ENCODE results near the gene FGD4.

FGD4 gene

GRCh38 chr12:32679091-32679919 is 279.9 kb downstream of the FGD4 start, which contains the start of gene DNM1L:
TSS of gene DNM1L (plus strand) at chr12:32679301. CDS start at chr12:32679364, 63 bp downstream.
- POLR2A ChIA-PET, result interaction anchor here (0.6 to 1.3 kb wide), 3 partner anchors 77 to 1342 kb away, joined by 3 to 8 read pairs (median 3); partner anchors contain the start of gene YARS2
- TF ChIP-seq CTCF (IDR thresholded peaks at IDR 0.05; ENCODE audit: insufficient read depth, low read length, missing control alignments), result peak; percentile 26
- CTCF ChIA-PET, result interaction anchor here (1.2 kb wide), 1 partner anchor 1343 kb away, joined by 3 read pairs; the partner anchor contains the start of gene ALG10
- peak within 1 kb of the TSS; percentile 88 for H3K4me3 ChIP-seq (ENCODE audit: low read depth, low read length)
- peak; percentile 80 for DNase-seq (ENCODE audit: low read depth, low spot score)

GRCh38 chr12:32679920-32680237 is 280.5 kb downstream of the FGD4 start:
- ChIA-PET POLR2A (no interaction called here), CTCF (no interaction called here)
- H3K4me3 ChIP-seq (ENCODE audit: low read depth, low read length), result peak overlapping the region; percentile 88
- TF ChIP-seq CTCF (IDR thresholded peaks at IDR 0.05; ENCODE audit: insufficient read depth, low read length, missing control alignments), result no peak
- DNase-seq (ENCODE audit: low read depth, low spot score), result no peak

GRCh38 chr12:32680787-32681186 is 281.4 kb downstream of the FGD4 start:
- peak overlapping the region; percentile 88 for H3K4me3 ChIP-seq (ENCODE audit: low read depth, low read length)
- no peak for DNase-seq (ENCODE audit: low read depth, low spot score)
- ChIA-PET CTCF (interaction anchor here (1.1 kb wide), 1 partner anchor 225 kb away, joined by 3 read pairs; no protein-coding TSS in a partner anchor), POLR2A (no interaction called here)
- TF ChIP-seq CTCF (IDR thresholded peaks at IDR 0.05; ENCODE audit: insufficient read depth, low read length, missing control alignments), result no peak

- ChIA-PET POLR2A (no interaction called here), CTCF (interaction anchor here (1.1 kb wide), 1 partner anchor 226 kb away, joined by 3 read pairs; no protein-coding TSS in a partner anchor)
- no peak overlapping the region for H3K4me3 ChIP-seq (ENCODE audit: low read depth, low read length)
- no peak for TF ChIP-seq CTCF (IDR thresholded peaks at IDR 0.05; ENCODE audit: insufficient read depth, low read length, missing control alignments)
- DNase-seq (ENCODE audit: low read depth, low spot score), result no peak
Measured at GRCh38 chr12:32681272-32681671, 281.9 kb downstream of the FGD4 start.

- ChIA-PET CTCF (interaction anchor here (1.2 kb wide), 1 partner anchor 14 kb away, joined by 3 read pairs; no protein-coding TSS in a partner anchor), POLR2A (no interaction called here)
- TF ChIP-seq CTCF (IDR thresholded peaks at IDR 0.05; ENCODE audit: insufficient read depth, low read length, missing control alignments), result no peak
- H3K4me3 ChIP-seq (ENCODE audit: low read depth, low read length), result no peak overlapping the region
- no peak for DNase-seq (ENCODE audit: low read depth, low spot score)
Measured at GRCh38 chr12:32686340-32686739, 287.0 kb downstream of the FGD4 start.

GRCh38 chr12:32688786-32689185 is 289.4 kb downstream of the FGD4 start:
- CTCF ChIA-PET, result interaction anchor here (0.7 to 2.5 kb wide), 5 partner anchors 10 to 324 kb away, joined by 3 to 11 read pairs (median 3); no protein-coding TSS in a partner anchor
- DNase-seq (ENCODE audit: low read depth, low spot score), result no peak
- no peak for TF ChIP-seq CTCF (IDR thresholded peaks at IDR 0.05; ENCODE audit: insufficient read depth, low read length, missing control alignments)
- H3K4me3 ChIP-seq (ENCODE audit: low read depth, low read length), result no peak overlapping the region
- POLR2A ChIA-PET, result no interaction called here
